Epithelial cell of prostate (primary cell): Measurements from ENCODE around the gene RMND5B.

Experiments
- DNase-seq: peaks from one replicate; pipeline ENCODE4 v3.0.0-alpha.2; 2011; ENCODE audit warnings: low read depth, low spot score
- H3K27ac ChIP-seq: fragments of 450-650 bp; 2 replicates; pipeline ENCODE4 v1.5.1; 2017; ENCODE audit warnings: mild to moderate bottlenecking

The RMND5B gene

GRCh38 chr5:178198706-178199105 is 67.9 kb downstream of the RMND5B start:
- no peak overlapping the region for H3K27ac ChIP-seq
- DNase-seq = no peak

GRCh38 chr5:178199581-178200434 is 69.0 kb downstream of the RMND5B start:
- DNase-seq = peak; percentile 44
- H3K27ac ChIP-seq = no peak overlapping the region
